ENCODE measurements around the gene MGAT5B.

MGAT5B gene

GRCh38 chr17:76881408-76881807, 13.2 kb downstream of the MGAT5B start:
- no peak for DNase-seq

DNA sequence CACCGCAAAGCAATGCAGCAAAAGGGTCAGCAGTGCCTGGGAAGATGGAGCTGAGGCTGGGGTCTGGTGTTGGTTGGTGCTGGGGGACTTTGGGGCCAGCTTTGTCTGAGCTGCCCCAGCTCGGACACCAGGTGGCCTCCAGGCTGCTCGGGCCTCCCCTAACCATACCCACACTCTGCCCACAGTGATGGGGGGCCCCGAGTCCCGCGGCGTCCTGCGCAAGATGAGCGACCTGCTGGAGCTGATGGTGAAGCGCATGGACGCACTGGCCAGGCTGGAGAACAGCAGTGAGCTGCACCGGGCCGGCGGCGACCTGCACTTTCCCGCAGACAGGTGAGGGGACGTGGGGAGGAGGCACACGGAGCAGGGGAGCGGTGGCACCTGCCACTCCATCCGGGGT, 13.8 kb downstream of the MGAT5B start:
- no peak for DNase-seq

GRCh38 chr17:76883744-76884525, 15.7 kb downstream of the MGAT5B start:
- DNase-seq, result no peak

- no peak for DNase-seq
Measured at GRCh38 chr17:76884995-76885893, 17.0 kb downstream of the MGAT5B start.

GRCh38 chr17:76885894-76886290, 17.7 kb downstream of the MGAT5B start:
- no peak for DNase-seq

- no peak for DNase-seq
Measured at GRCh38 chr17:76886395-76886794, 18.2 kb downstream of the MGAT5B start.

DNA sequence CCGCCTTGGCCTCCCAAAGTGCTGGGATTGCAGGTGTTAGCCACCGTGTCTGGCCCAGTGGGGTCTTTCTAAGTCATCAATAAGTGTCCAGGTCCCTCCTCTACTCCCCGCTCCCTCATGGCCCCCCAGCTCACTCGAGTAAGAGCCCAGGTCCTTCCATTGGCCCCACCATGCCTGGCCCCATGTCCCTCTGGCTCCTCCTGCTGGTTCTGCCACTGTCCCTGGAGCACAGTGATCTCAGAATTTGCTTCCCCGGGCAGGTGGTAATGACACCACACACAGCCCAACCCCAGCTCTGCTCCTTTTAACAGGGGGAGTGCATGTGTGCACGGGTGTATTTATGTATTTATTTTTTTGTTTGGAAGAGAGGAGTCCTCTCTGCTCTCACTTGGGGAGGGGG, 19.6 kb downstream of the MGAT5B start:
- DNase-seq, result no peak

DNA sequence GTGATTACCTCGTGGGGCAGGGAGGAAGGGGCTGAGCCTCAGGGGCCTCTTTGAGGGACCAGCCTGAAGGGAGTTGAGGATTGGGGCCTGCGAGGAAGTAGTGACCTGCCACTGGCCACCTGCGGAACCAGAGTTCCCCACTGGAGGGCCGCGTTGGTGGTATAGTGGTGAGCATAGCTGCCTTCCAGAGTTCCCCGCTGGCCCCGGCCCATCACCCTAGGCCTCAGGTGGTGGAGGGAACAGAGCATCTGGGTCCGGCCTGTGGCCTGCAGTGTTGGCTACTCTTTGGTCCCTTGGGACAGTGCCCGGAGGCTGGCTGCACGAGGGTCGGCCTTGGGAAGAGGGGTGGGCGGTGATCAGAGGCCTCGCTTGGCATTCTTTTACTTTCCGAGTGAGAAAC, 20.5 kb downstream of the MGAT5B start:
- no peak for DNase-seq

GRCh38 chr17:76889323-76889722, 21.1 kb downstream of the MGAT5B start:
- no peak for DNase-seq

DNA sequence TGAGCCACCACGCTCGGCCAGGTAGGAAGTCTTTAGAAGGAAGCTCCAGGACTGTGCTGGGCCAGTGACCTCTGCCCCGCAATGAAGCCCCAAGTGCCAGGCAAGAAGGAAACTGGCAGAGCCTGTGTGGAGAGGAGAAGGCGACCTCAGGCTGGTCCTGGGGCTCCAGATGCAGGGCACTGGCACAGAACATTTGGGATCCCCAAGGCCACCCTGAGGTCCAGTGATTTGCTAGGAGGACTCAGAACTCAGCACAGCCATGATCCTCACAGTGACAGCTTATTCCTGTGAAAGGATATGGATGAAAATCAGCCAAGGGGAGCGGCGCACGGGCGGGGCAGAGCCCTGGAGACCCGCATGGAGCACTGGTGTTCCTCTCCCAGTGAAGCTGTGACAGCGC, 24.1 kb downstream of the MGAT5B start:
- no peak for DNase-seq

DNA sequence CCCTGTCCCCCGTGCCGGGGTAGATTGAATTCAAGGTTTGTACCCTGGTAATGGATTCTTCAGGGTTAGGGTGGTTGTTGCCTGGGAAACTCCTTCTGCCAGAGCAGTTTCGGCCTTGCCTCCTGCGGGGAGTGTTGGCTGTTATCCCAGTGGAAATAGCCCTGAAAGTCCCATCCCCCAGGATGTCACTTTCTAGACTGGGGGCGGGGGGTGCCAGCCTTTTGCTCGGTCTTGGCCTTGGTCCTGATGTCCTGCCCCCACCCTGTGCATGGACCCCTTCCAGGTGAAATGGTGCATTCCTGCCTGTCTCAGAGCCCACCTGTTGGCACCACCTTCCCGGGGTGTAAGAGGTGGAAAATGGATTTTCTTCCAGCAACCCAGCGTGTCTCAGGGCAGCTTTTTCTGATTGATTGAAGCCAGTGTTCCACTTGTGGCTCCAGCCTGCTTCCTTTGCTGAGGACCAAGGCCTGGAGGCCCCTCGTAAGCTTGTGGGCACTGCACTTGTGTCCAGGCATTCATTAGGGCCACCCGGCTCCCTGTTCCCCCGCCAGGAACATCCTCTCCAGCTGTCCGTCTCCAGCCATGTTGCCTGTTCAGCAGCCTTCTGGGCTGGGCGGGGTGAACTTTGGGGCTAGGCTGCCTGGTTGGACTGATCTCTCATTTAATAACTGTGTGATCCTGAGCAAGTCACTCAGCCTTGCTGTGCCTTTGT, 25.6 kb downstream of the MGAT5B start:
- no peak for DNase-seq

DNA sequence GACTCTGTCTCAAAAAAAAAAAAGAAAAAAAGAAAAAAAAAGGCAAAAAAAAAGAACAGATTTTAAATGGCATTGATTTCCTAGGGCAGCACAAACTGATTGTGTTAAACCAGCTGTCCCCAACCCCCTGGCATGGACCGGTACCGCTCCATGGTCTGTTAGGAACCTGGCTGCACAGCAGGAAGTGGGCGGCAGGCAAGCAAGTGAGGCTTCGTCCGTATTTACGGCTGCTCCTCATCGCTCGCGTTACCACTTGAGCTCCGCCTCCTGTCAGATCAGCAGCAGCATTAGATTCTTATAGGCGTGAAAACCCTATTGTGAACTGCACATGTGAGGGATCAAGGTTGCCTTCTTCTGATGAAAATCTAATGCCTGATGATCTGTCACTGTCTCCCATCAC, 26.6 kb downstream of the MGAT5B start:
- no peak for DNase-seq

DNA sequence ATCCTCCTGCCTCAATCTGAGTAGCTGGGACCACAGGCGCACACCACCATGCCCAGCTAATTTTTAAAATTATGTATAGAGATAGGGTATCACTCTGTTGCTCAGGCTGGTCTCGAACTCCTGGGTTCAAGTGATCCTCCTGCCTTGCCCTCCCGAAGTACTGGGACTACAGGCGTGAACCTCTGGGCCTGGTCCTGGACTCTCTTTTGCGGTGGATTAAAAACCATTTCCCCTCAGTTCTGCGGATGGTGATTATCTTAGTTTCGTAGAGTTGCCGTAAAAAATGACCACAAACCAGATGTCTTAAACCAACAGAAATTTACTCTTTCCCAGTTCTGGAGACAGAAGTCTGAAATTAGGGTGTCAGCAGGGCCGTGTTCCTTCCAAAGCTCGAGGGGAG, 28.8 kb downstream of the MGAT5B start:
- no peak for DNase-seq

DNA sequence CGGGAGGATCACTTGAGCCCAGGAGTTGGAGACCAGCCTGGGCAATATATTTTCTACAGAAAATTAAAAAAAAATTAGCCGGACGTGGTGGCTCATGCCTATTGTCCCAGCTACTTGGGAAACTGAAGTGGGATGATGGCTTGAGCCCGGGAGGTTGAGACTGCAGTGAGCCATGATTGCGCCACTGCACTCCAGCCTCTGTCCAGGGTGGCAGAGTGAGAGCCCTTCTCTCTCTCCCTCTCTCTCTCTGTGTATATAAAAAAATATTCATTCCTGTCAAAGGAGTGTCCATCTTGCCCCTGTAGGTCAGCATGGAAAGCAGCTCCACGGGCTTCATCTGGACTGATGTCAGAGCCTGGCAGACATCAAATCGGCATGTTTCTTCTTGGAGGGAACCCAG, 31.2 kb downstream of the MGAT5B start:
- DNase-seq, result no peak

- no peak for DNase-seq
Measured at GRCh38 chr17:76900723-76901122, 32.5 kb downstream of the MGAT5B start.

DNA sequence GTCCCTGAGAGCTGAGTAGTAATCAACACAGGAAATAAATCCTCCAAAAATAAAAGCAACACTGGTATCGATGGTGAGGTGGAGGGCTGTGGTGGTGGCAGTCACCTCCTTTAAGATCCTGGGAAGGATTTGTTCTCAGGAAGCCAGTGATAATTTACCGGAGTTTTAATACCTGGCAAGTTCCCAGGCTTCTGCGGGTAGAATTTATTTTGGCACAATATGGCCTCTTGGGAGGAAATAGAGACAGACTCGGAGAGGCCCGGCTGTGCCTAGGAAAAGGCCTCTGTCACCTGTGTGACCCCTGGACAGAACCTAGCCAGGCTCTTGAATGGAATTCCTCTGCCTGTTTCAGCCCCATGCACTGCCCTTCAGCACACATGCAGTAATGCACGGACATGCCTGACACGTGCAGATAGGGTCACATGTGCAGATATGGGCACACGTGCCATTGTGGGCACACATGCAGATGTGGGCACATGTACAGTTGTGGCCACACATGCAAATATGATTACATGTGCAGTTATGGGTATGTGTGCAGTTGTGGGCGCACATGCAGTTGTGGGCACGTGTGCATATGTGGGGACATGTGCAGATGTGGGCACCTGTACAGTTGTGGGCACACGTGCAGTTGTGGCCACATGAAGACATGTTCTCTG, 33.5 kb downstream of the MGAT5B start:
- no peak for DNase-seq

- no peak for DNase-seq
Measured at GRCh38 chr17:76902476-76902875, 34.3 kb downstream of the MGAT5B start.

DNA sequence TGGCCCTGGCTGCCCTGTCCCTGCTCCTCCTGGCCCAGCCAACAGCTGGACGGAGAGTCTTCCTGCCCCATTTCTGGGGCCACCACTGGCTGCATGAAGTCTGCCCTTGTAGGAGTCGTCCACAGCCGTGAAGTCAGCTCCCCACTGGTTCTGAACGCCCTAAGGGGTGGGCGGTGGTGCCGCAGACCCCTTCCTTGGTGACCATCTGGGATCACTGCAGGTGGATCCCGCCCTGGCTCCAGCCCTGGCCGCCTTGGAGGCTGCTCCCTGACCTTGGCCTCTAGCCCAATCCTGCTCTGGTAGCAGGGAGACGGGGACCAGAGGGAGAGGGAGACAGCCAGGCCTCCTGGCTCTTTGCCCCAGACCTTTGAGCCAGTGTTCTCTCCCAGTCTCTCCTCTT, 35.4 kb downstream of the MGAT5B start:
- no peak for DNase-seq

- no peak for DNase-seq
Measured at GRCh38 chr17:76904116-76904515, 35.9 kb downstream of the MGAT5B start.

GRCh38 chr17:76905036-76905435, 36.8 kb downstream of the MGAT5B start:
- no peak for DNase-seq

GRCh38 chr17:76905836-76906235, 37.6 kb downstream of the MGAT5B start:
- DNase-seq, result no peak

DNA sequence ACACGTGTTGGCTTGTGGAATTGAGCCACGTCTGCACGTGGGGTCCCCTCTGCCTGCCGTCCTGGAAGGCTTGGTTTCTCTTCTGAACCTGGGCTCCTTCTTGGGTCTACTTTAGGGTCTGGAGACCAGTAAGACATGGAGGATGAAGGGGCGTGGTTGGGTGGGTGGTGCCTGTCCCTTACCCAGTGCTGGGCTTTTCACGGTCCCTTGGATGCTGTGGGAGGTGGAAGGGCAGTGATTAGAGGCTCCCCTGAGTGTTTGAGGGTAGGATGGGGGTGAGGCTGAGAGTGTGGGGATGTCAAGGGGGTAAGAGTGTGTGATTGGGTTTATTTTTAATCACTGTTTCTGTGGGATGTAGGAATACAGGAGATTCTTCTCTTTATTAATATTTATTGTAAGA, 38.3 kb downstream of the MGAT5B start:
- no peak for DNase-seq

GRCh38 chr17:76907352-76907751, 39.1 kb downstream of the MGAT5B start:
- no peak for DNase-seq
